A673 (cell line): Measurements from ENCODE around the gene RNF6. TPM values are rescaled to one million over a fixed set of nuclear protein-coding genes. Genes with fewer than 3 reads are reported as not detected.

Experiments used
- BruUV-seq: library from RNA; stranded (reverse); fragments of 400-500 nt; replicated peaks from 2 replicates; lab custom pipeline; 2021; lab: Mats Ljungman, UMichigan
- CTCF ChIA-PET: fragments of 300-600 bp; sonication (Branson Sonifier 250); formaldehyde crosslinking; loops from one replicate; lab custom pipeline; 2022; ENCODE audit warnings: antibody characterized with exemption; lab: Charles Lee
- POLR2A ChIA-PET: fragments of 300-600 bp; sonication (Branson Sonifier 250); formaldehyde crosslinking; loops from one replicate; lab custom pipeline; 2022; ENCODE audit warnings: antibody characterized with exemption; ENCODE audit not compliant: low non-redundant PET; lab: Charles Lee
- DNase-seq: peaks from one replicate; pipeline ENCODE4 v3.0.0-alpha.2; 2015; ENCODE audit warnings: low spot score
- H3K27ac ChIP-seq: fragments of 200-600 bp; sonication (generic); 2 replicates; pipeline ENCODE4 v1.5.1; 2016; ENCODE audit warnings: mixed run types, low read depth, mild to moderate bottlenecking, mixed read lengths, antibody characterized with exemption, low read length; ENCODE audit not compliant: poor library complexity, severe bottlenecking
- H3K27me3 ChIP-seq: fragments of 200-600 bp; sonication (generic); replicated peaks from 2 replicates; pipeline ENCODE4 v1.6.1; 2017; ENCODE audit warnings: mixed run types, low read depth, mild to moderate bottlenecking, mixed read lengths, antibody characterized with exemption, low read length; ENCODE audit not compliant: insufficient read depth, poor library complexity
- H3K36me3 ChIP-seq: fragments of 200-600 bp; sonication (generic); 2 replicates; pipeline ENCODE4 v1.6.1; 2016; ENCODE audit warnings: mixed run types, mild to moderate bottlenecking, mixed read lengths, antibody characterized with exemption, low read length; ENCODE audit not compliant: insufficient read depth, poor library complexity, severe bottlenecking
- H3K4me1 ChIP-seq: fragments of 200-600 bp; sonication (generic); 2 replicates; pipeline ENCODE4 v1.6.1; 2017; ENCODE audit warnings: mixed run types, mild to moderate bottlenecking, mixed read lengths, antibody characterized with exemption, low read length; ENCODE audit not compliant: insufficient read depth, poor library complexity, severe bottlenecking
- H3K4me3 ChIP-seq: fragments of 200-600 bp; sonication (generic); 2 replicates; pipeline ENCODE4 v1.5.1; 2016; ENCODE audit warnings: low read depth, mixed run types, mild to moderate bottlenecking, mixed read lengths, low read length; ENCODE audit not compliant: poor library complexity, severe bottlenecking
- H3K9me3 ChIP-seq: fragments of 200-600 bp; sonication (generic); 2 replicates; pipeline ENCODE4 v1.6.1; 2016; ENCODE audit warnings: mixed run types, low read depth, mild to moderate bottlenecking, mixed read lengths, antibody characterized with exemption, low read length; ENCODE audit not compliant: poor library complexity, severe bottlenecking
- CTCF ChIP-seq: fragments of 300-800, 200-600 bp; sonication (generic); conservative IDR thresholded peaks from 2 replicates; pipeline ENCODE4 v1.5.1; 2017; ENCODE audit warnings: low read depth, mild to moderate bottlenecking, antibody characterized with exemption, low read length, moderate library complexity, mixed read lengths
- EZH2 ChIP-seq: fragments of 200-600 bp; sonication (generic); IDR thresholded peaks from 2 replicates; pipeline ENCODE4 v1.6.1; 2017; ENCODE audit warnings: borderline replicate concordance, low read depth, mild to moderate bottlenecking, mixed read lengths, antibody characterized with exemption, low read length; ENCODE audit not compliant: poor library complexity, severe bottlenecking
- intact Hi-C: fragments of 100-400 bp; cut with micrococcal nuclease; formaldehyde crosslinking; loops from one replicate; pipeline ENCODE4 v1.10.0; 2022; ENCODE audit not compliant: unreplicated experiment
- total RNA-seq: library from RNA; stranded (reverse); gene quantifications from 2 replicates; pipeline ENCODE4 v1.2.3, GENCODE V29; 2021

Gene RNF6
- total RNA-seq, 1 experiment from 2014 or later, result 42.2 TPM

GRCh38 chr13:26168835-26169234 is 53.3 kb downstream of the RNF6 start:
- Histone ChIP-seq H3K27me3 (no peaks in the 10 kb centered on the region), H3K9me3 (no peaks in the 10 kb centered on the region), H3K36me3 (no peaks in the 10 kb centered on the region), H3K4me1 (no peaks in the 10 kb centered on the region), H3K4me3 (no peak overlapping the region), H3K27ac (no peak overlapping the region)
- TF ChIP-seq CTCF (no peak), EZH2 (no peak)
- POLR2A ChIA-PET, result interaction anchor here (0.6 kb wide), 1 partner anchor 162 kb away, joined by 3 read pairs; no protein-coding TSS in a partner anchor
- no peak for DNase-seq
- CTCF ChIA-PET, result interaction anchor here (0.6 kb wide), 1 partner anchor 16 kb away, joined by 3 read pairs; no protein-coding TSS in a partner anchor
- intact Hi-C loops, result no loop called here
- BruUV-seq, result no TSS peak

- intact Hi-C loops, result no loop called here
- TF ChIP-seq EZH2 (no peak), CTCF (no peak)
- ChIA-PET CTCF (interaction anchor here (0.6 kb wide), 1 partner anchor 16 kb away, joined by 3 read pairs; no protein-coding TSS in a partner anchor), POLR2A (interaction anchor here (0.6 kb wide), 1 partner anchor 163 kb away, joined by 3 read pairs; no protein-coding TSS in a partner anchor)
- no peak for DNase-seq
- Histone ChIP-seq H3K4me1 (no peaks in the 10 kb centered on the region), H3K36me3 (no peaks in the 10 kb centered on the region), H3K27ac (no peak overlapping the region), H3K9me3 (no peaks in the 10 kb centered on the region), H3K27me3 (no peaks in the 10 kb centered on the region), H3K4me3 (no peak overlapping the region)
- BruUV-seq, result no TSS peak
Observed at GRCh38 chr13:26168237-26168814, 53.8 kb downstream of the RNF6 start.

GRCh38 chr13:26163812-26164211 is 58.3 kb downstream of the RNF6 start:
- DNase-seq, result no peak
- ChIA-PET POLR2A (no interaction called here), CTCF (no interaction called here)
- H3K27ac ChIP-seq, result no peak overlapping the region
- no peaks in the 10 kb centered on the region for H3K36me3 ChIP-seq
- H3K4me1 ChIP-seq, result no peaks in the 10 kb centered on the region
- H3K27me3 ChIP-seq, result peaks cover 13% of the 10 kb centered on the region
- H3K4me3 ChIP-seq, result no peak overlapping the region
- H3K9me3 ChIP-seq, result no peaks in the 10 kb centered on the region
- intact Hi-C loops, result no loop called here
- TF ChIP-seq EZH2 (no peak), CTCF (no peak)
- BruUV-seq, result no TSS peak

Other genes with a start within 250 kb of the RNF6 start
- gene SHISA2, start 170.3 kb downstream of the RNF6 start, total RNA-seq, result 1.2 and 2.2 TPM in 2 replicates
- 22.9 and 23.1 TPM in 2 replicates for gene CDK8, start 31.8 kb upstream of the RNF6 start, total RNA-seq